HG03095 (cell line): ENCODE results near the gene CTCF.
A peak's percentile ranks its signal among the peaks of the same experiment; 100 is the strongest.

Source experiments
- ATAC-seq: cut with Tn5 transposase; IDR thresholded peaks from one replicate; pipeline ENCODE4 v1.9.1; 2021; ENCODE audit warnings: moderate library complexity; ENCODE audit not compliant: unreplicated experiment

Gene CTCF

GRCh38 chr16:67547423-67548264 lies 14.7 kb upstream of the CTCF start:
- no peak for ATAC-seq

GRCh38 chr16:67548265-67549126 lies 13.8 kb upstream of the CTCF start:
- ATAC-seq: no peak

GRCh38 chr16:67549240-67549639 lies 13.1 kb upstream of the CTCF start:
- ATAC-seq: no peak

GRCh38 chr16:67549936-67550335 lies 12.4 kb upstream of the CTCF start:
- ATAC-seq: no peak

GRCh38 chr16:67551091-67551490 lies 11.2 kb upstream of the CTCF start:
- no peak for ATAC-seq

- no peak for ATAC-seq
These were observed 10.4 kb upstream of the CTCF start for GRCh38 chr16:67551972-67552371.

GRCh38 chr16:67552476-67552875 lies 9.8 kb upstream of the CTCF start:
- no peak for ATAC-seq

- ATAC-seq: no peak
These were observed 6.5 kb upstream of the CTCF start for GRCh38 chr16:67555795-67556212.

- no peak for ATAC-seq
These were observed 3.5 kb upstream of the CTCF start for GRCh38 chr16:67558859-67559258.

GRCh38 chr16:67560827-67561342 lies 1.4 kb upstream of the CTCF start:
- no peak for ATAC-seq

GRCh38 chr16:67561501-67561823 lies 864 bp upstream of the CTCF start:
- ATAC-seq: no peak

- ATAC-seq: peak; percentile 76
These were observed 351 bp upstream of the CTCF start for GRCh38 chr16:67561824-67562525.

GRCh38 chr16:67562918-67563707 lies 787 bp downstream of the CTCF start:
- ATAC-seq: peak; percentile 4

- no peak for ATAC-seq
These were observed 1.6 kb downstream of the CTCF start for GRCh38 chr16:67563708-67564468.

- no peak for ATAC-seq
These were observed 3.3 kb downstream of the CTCF start for GRCh38 chr16:67565470-67566100.

GRCh38 chr16:67571464-67571863 lies 9.1 kb downstream of the CTCF start:
- ATAC-seq: no peak

- ATAC-seq: no peak
These were observed 9.7 kb downstream of the CTCF start for GRCh38 chr16:67571981-67572431.

GRCh38 chr16:67579686-67580085 lies 17.4 kb downstream of the CTCF start:
- ATAC-seq: no peak

- ATAC-seq: no peak
These were observed 17.9 kb downstream of the CTCF start for GRCh38 chr16:67580202-67580601.
